HepG2 (cell line): ENCODE measurements around the gene RREB1. TPM values are rescaled to one million over a fixed set of nuclear protein-coding genes. Genes with fewer than 3 reads are reported as not detected.

Experiments
- ATAC-seq: fragments of 200-7000 bp; cut with Tn5 transposase; 3 replicates; pipeline ENCODE4 v1.9.1; 2020; ENCODE audit warnings: mild to moderate bottlenecking, moderate library complexity
- BruUV-seq: library from RNA; stranded (reverse); fragments of 400-500 nt; replicated peaks from 2 replicates; lab custom pipeline; 2021; lab: Mats Ljungman, UMichigan
- CTCF ChIA-PET: fragments of 300-600 bp; formaldehyde crosslinking; extraction: SDS; loops from one replicate; lab custom pipeline; 2021; ENCODE audit warnings: low total read pairs, inconsistent platforms, low intra/inter-chr PET ratio; lab: Yijun Ruan, JAX
- POLR2A ChIA-PET: fragments of 350-600 bp; sonication (Branson Sonifier 250); formaldehyde crosslinking; loops from one replicate; lab custom pipeline; 2020; ENCODE audit warnings: antibody characterized with exemption, inconsistent platforms; lab: Yijun Ruan, JAX
- DNase-seq: peaks from one replicate; pipeline ENCODE4 v3.0.0-alpha.2; 2015; ENCODE audit warnings: low spot score
- FAIRE-seq: peaks from 3 replicates; lab custom pipeline; 2011; peaks lifted over from hg19 to GRCh38; lab: Jason Lieb, UNC
- H2AFZ ChIP-seq: one replicate; pipeline ENCODE4 v1.6.1; 2011; ENCODE audit warnings: low read length, inconsistent platforms
- H3K27ac ChIP-seq: fragments of 300-600 bp; 3 replicates; pipeline ENCODE4 v1.8.0; 2011; ENCODE audit warnings: mixed run types, mild to moderate bottlenecking, mixed read lengths, low read length, inconsistent platforms; ENCODE audit not compliant: insufficient read depth; ENCODE audit errors: extremely low read length
- H3K27me3 ChIP-seq, 2 experiments: fragments of 200-600 bp in 1 of 2; 2 replicates in 1 of 2; 3 replicates in 1 of 2; pipeline versions ENCODE4 v1.6.0 to v1.8.0; 2011; ENCODE audit warnings: low read length in 2 of 2, mild to moderate bottlenecking in 2 of 2, moderate library complexity in 2 of 2, inconsistent platforms in 1 of 2; ENCODE audit not compliant: insufficient read depth in 2 of 2, control insufficient read depth in 1 of 2
- H3K36me3 ChIP-seq, 2 experiments: fragments of 200-600 bp in 1 of 2; replicated peaks in 1 of 2; 2 replicates in 1 of 2; 3 replicates in 1 of 2; pipeline versions ENCODE4 v1.5.1 to v1.8.0; 2011; ENCODE audit warnings: low read length in 2 of 2, inconsistent platforms in 1 of 2; ENCODE audit not compliant: insufficient read depth in 2 of 2, control insufficient read depth in 1 of 2
- H3K4me1 ChIP-seq: 2 replicates; pipeline ENCODE4 v1.5.1; 2012; ENCODE audit warnings: low read length, inconsistent platforms; ENCODE audit not compliant: insufficient read depth
- H3K4me2 ChIP-seq: 2 replicates; pipeline ENCODE4 v1.6.0; 2011; ENCODE audit warnings: low read depth, low read length, inconsistent platforms
- H3K4me3 ChIP-seq, 3 experiments: fragments of 200-600 bp in 1 of 3; sonication (generic), shearing (Covaris generic) in 1 of 3; replicated peaks in 1 of 3; 2 replicates each; pipeline ENCODE4 v1.5.1; 2011 to 2016; ENCODE audit warnings: low read length in 3 of 3, inconsistent platforms in 2 of 3, low read depth in 2 of 3, mild to moderate bottlenecking in 2 of 3, control low read depth in 1 of 3, mixed read lengths in 1 of 3; ENCODE audit not compliant: insufficient read depth in 1 of 3
- H3K79me2 ChIP-seq: one replicate; pipeline ENCODE4 v1.6.1; 2011; ENCODE audit warnings: low read length, inconsistent platforms; ENCODE audit not compliant: insufficient read depth
- H3K9ac ChIP-seq: 2 replicates; pipeline ENCODE4 v1.6.0; 2011; ENCODE audit warnings: mild to moderate bottlenecking, low read depth, low read length, inconsistent platforms; ENCODE audit not compliant: insufficient read depth
- H3K9me3 ChIP-seq: 2 replicates; pipeline ENCODE4 v1.5.1; 2012; ENCODE audit warnings: mild to moderate bottlenecking, low read length
- H4K20me1 ChIP-seq: 2 replicates; pipeline ENCODE4 v1.6.0; 2011; ENCODE audit warnings: inconsistent platforms, mild to moderate bottlenecking, low read length, moderate library complexity; ENCODE audit not compliant: insufficient read depth
- DNMT3B ChIP-seq: conservative IDR thresholded peaks from 2 replicates; pipeline ENCODE4 v1.6.1; 2016; ENCODE audit warnings: missing biosample characterization, control low read depth
- JUN ChIP-seq: sonication (generic); formaldehyde crosslinking; IDR thresholded peaks from 2 replicates; pipeline ENCODE4 v1.4.0; 2020; ENCODE audit warnings: mild to moderate bottlenecking, missing genetic modification reagents
- KLF9 ChIP-seq: IDR thresholded peaks from 2 replicates; pipeline ENCODE4 v1.6.1; 2016; ENCODE audit warnings: low read depth
- RBM22 ChIP-seq: fragments of 200-400 bp; formaldehyde crosslinking; optimal IDR thresholded peaks from 2 replicates; pipeline ENCODE3; 2017; ENCODE audit warnings: mild to moderate bottlenecking, low read length, moderate library complexity
- ZNF484 ChIP-seq: sonication (generic); formaldehyde crosslinking; IDR thresholded peaks from 2 replicates; pipeline ENCODE4 v1.5.1; 2020; ENCODE audit warnings: mild to moderate bottlenecking, low read depth, missing genetic modification reagents, borderline replicate concordance
- WGBS: methylation state at CpG from one replicate; pipeline ENCODE4 v1.1.6; 2017; ENCODE audit warnings: low lambda C conversion rate; 5-methylcytosine and 5-hydroxymethylcytosine counted together
- in situ Hi-C: cut with HindIII; loops from 2 replicates; pipeline ENCODE4 v1.10.0; 2017; ENCODE audit warnings: low pct_unique_long_range_greater_than_20kb; ENCODE audit not compliant: extremely low pct_ligation_motif_present
- intact Hi-C: fragments of 100-400 bp; cut with micrococcal nuclease; formaldehyde crosslinking; loops from one replicate; pipeline ENCODE4 v1.10.0; 2022; ENCODE audit not compliant: unreplicated experiment
- polyA plus RNA-seq, 8 experiments: library from polyadenylated mRNA; depleted of rRNA in 3 of 8; stranded (reverse) in 7 of 8; unstranded in 1 of 8; fragments of >200 nt; fragmentation: Illumina TruSeq in 4 of 8; extraction: Trizol in 4 of 8; gene quantifications; 2 replicates each; pipeline versions ENCODE4 v1.2.1 to v1.2.3, GENCODE V29; 2011 to 2016; ENCODE audit warnings: low read depth in 4 of 8, missing spikeins in 1 of 8, mixed read lengths in 1 of 8; ENCODE audit not compliant: insufficient read depth in 1 of 8
- total RNA-seq, 5 experiments: library from RNA; depleted of rRNA; stranded (reverse); fragments of >200 nt; fragmentation: Illumina TruSeq; extraction: Trizol; gene quantifications; 2 replicates each; pipeline ENCODE4 v1.2.3, GENCODE V29; 2016; ENCODE audit warnings: low read depth in 1 of 5

RREB1 gene
- total and polyA plus RNA-seq, 2 of the 13 experiments (the other 11 are each of a cell fraction or from before 2014, with no cell fraction given) = 6.1 to 23.2 TPM

- intact Hi-C loops = loop anchor here (2.0 kb wide), 1 partner anchor 14 kb away; no protein-coding TSS in a partner anchor
- Histone ChIP-seq H3K4me2 (peak overlapping the region; percentile 52), H3K4me1 (peaks cover 100% of the 10 kb centered on the region), H3K27me3 (no peaks in the 10 kb centered on the region), H3K79me2 (peaks cover 100% of the 10 kb centered on the region)
- DNase-seq = no peak
- no peak for FAIRE-seq
- no TSS peak for BruUV-seq
- 0 out of 2 replicates have a peak, but pooled peaks have one; percentile 33 for TF ChIP-seq DNMT3B (CRISPR knock-in tag)
- no peak for TF ChIP-seq KLF9 (CRISPR knock-in tag)
- TF ChIP-seq, all 625 proteins: peak for 1
- ATAC-seq = no peak
- in situ Hi-C loops = no loop called here
- H3K9me3 ChIP-seq = no peaks in the 10 kb centered on the region
- no peaks in the 10 kb centered on the region; a peak in 1 of 5 replicates for H3K36me3 ChIP-seq
- H4K20me1 ChIP-seq = peaks cover 23% of the 10 kb centered on the region
- H2AFZ ChIP-seq = no peak overlapping the region
- POLR2A ChIA-PET = interaction anchor here (0.8 to 1.3 kb wide), 4 partner anchors 18 to 955 kb away, joined by 3 to 6 read pairs (median 3); partner anchors contain the start of gene EEF1E1
- WGBS = 82% methylated on average over 7 of the region's 7 CpGs
- peak overlapping the region; percentile 66 for H3K27ac ChIP-seq
- no peak overlapping the region for H3K4me3 ChIP-seq
- peak overlapping the region; percentile 54; the same call in 1 of the 2 replicates for H3K9ac ChIP-seq
- CTCF ChIA-PET = no interaction called here
Measured at GRCh38 chr6:7147051-7147671, 39.4 kb downstream of the RREB1 start.

GRCh38 chr6:7148100-7148822, 40.5 kb downstream of the RREB1 start:
- no peaks in the 10 kb centered on the region for H3K27me3 ChIP-seq
- no peak overlapping the region for H3K4me3 ChIP-seq
- DNase-seq (no peak), FAIRE-seq (no peak), ATAC-seq (no peak)
- POLR2A ChIA-PET = no interaction called here
- peaks cover 100% of the 10 kb centered on the region for H3K79me2 ChIP-seq
- H3K27ac ChIP-seq = peak overlapping the region; percentile 66
- 96% methylated on average over 5 of the region's 5 CpGs for WGBS
- peaks cover 20% of the 10 kb centered on the region for H4K20me1 ChIP-seq
- no TSS peak for BruUV-seq
- H3K9me3 ChIP-seq = no peaks in the 10 kb centered on the region
- H3K4me1 ChIP-seq = peaks cover 98% of the 10 kb centered on the region
- H3K36me3 ChIP-seq = peaks cover 0 to 3% of the 10 kb centered on the region in 2 experiments; a peak in 3 of 5 replicates
- no peak overlapping the region for H3K9ac ChIP-seq
- intact Hi-C loops (no loop called here), in situ Hi-C loops (no loop called here)
- H2AFZ ChIP-seq = no peak overlapping the region
- TF ChIP-seq JUN (no peak), ZNF484 (CRISPR knock-in tag) (no peak), RBM22 (peak; percentile 66)
- H3K4me2 ChIP-seq = no peak overlapping the region
- CTCF ChIA-PET = no interaction called here
